NCI-H2171 (cell line): ENCODE data around the gene TLE6.
"Not testable (repeated sequence)": the region's sequence is repeated elsewhere in the genome, so short reads cannot be mapped to it uniquely, and the experiment has no call there.

Experiments
- DNase-seq: peaks from one replicate; lab custom pipeline; 2025; lab: John Stamatoyannopoulos, UW

The TLE6 gene

DNA sequence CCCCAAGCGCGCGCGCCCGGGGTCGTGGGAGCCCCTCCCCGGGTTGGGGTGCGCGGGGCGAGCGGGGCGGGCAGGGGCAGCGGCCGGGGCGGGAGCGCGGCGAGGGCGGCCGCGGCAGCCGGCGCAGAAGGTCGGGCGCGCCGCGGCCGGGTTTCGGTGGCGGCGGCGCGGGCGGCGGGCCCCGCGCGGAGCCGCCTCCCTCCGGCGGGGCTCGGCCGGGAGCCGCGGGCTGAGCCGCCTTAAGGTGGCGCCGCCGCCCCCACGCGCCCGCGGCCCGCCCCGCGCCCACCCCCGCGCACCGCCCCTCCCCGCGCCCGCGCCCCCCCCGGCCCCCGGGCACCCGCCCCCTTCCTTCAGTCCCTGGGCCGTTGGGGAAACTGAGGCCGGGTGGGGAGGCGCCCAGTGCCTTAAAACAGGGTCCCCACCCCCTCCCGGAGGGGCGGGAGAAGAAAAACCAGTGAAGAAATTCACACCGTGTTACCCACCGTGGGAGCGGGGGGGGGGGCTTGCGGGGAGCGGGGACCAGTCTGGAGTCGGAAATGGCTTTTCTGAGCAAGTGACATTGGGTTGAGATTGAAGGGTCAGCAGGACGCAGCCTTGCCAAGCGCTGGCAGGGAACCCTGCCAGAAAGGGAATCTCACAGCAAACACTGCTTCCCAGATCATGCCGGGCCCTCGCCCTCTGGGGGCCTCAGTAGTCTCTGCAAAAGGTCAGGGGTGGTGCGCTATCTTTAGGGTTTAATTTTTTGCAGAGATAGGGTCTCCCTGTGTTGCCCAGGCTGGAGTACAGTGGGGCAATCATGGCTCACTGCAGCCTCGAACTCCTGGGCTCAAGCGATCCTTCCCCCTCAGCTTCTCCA is 51.9 kb downstream of the TLE6 start, which contains the start of gene TLE2:
Gene TLE2, minus strand, starts transcription at position 216 of the 859 bp plus-strand sequence. CDS start 376 bp downstream, outside the sequence.
- no peak for DNase-seq

- DNase-seq, result no peak
These were observed 54.2 kb downstream of the TLE6 start for GRCh38 chr19:3031607-3031867.

GRCh38 chr19:3033595-3034405 is 56.4 kb downstream of the TLE6 start:
- DNase-seq, result no peak

DNA sequence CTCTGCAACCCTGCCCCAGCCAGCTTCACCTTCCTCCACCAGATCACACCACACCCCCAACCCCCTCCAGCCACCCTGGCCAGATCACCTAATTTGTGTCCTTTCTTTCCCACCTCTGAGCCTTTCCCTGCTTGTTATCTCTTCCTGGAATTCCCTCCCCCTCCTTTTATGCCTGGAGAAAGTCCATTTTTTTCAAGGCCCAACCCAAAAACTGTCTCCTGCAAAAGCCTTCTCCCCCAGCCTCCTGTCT is 57.0 kb downstream of the TLE6 start:
- no peak for DNase-seq

DNA sequence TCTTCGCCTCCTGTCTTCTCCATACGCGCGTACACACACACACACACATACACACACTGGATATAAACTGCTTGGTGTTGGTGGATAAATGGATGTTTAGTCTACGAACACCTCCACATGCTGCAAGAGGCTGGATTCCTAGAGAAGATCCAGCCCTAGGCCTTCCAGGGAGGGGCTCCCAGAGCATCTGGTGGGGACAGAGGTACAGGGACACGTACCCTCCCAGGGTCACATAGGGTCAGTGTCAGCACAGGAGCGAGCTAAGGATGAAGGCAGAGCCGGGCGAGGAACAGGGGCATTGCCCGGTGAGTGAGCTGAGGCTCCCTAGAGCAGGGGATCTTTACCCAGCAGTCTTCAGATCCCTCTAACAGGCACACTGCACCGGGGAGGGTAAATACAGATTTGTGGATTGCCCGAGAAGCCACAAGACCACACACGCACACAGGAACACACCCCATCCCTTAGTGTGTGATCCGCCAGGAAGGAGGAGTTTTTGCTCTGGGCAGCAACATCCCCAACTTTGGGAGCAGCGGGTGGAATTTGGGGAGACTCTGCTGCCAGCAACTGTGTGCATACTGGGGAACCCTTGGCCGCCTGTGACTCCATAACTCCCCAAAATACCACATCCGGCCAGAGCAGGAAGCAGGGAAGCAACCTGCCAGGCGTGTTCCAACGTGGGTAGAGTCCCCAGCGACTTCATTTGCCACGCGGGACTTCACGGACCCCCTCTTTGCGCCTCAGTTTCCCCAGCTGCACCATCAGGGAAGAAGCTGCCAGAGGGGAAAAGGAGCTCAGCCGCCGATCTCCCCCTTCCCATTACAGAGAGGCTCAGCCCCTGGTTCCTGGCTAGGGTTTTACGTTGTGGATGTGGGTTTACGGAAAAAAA is 57.5 kb downstream of the TLE6 start:
- DNase-seq, result no peak

- peak; percentile 99 for DNase-seq
These were observed 58.3 kb downstream of the TLE6 start for GRCh38 chr19:3035542-3036118.

DNA sequence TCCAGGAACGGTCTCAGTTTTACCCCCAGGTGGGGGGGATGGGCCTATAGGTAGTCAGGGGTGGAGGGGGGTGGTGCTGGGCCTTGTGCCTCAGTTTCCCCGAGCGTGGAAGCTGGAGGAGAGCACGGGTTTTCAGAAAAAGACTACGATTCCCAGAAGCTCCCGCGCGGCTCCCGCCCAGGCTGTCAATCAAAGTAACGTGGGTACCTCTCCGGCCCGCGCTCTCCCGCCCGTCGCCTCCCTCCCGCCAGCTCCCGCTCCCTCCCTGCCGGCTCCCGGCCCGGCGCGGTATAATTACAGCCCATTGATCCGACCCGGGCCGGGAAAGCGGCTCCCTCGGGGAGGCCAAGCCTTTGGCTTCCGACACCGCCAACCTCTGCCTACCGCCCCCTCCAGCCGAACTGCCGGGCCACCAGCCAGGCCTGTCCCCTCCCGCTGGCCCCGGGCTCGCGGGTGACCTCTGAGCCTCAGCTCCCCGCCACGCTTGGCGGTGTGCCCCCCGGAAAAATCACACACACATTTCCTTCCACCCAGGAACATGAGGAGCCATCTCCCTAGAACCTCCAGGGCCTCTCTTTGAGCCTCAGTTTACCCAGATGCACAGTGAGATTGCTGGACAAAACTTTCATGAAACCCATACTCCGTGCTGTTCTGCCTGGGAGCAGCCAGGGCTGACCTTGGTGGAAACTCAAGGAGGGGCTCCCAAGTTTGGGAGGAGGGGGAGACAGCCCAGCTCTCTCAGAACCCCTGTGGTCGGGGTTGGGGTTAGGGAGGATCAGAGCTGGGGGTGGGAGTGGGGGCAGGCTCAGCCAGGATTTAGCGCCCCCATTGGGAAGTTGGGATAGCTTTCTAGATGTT is 59.0 kb downstream of the TLE6 start:
- DNase-seq, result peak; percentile 90

DNA sequence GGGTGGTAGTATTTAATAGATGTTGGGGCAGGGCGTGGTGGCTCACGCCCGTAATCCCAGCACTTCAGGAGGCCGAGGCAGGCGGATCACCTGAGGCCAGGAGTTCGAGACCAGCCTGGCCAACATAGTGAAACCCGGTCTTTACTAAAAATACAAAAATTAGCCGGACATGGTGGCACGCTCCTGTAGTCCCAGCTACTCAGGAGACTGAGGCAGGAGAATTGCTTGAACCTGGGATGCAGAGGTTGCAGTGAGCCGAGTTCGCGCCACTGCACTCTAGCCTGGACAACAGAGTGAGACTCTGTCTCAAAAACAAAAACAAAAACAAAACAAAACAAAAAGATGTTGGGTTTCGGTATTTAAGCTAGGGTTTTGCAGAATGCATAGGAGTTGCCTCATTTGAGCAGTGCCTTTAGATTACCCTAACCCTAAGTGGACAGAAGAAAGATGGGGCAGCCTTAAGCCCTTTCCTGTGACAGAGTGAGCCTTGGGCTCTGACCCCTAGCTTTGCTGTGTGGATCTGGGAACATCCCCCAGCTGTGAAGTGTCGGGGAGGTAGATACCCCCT is 59.7 kb downstream of the TLE6 start:
- not testable (repeated sequence) for DNase-seq

DNA sequence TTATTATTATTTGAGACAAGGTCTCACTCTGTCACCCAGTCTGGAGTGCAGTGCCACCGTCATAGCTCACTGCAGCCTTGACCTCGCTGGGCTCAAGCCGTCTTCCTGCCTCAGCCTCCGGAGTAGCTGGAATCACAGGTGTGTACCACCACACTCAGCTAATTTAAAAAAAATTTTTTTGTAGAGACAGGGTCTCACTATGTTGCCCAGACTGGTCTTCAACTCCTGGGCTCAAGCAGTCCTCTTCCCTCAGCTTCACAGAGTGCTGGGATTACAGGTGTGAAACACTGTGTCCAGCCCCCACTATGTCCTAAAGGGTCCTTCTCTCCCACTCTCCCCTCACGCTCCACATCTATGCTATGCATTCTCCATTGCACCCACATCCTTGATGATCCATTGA is 60.9 kb downstream of the TLE6 start:
- DNase-seq, result no peak

DNA sequence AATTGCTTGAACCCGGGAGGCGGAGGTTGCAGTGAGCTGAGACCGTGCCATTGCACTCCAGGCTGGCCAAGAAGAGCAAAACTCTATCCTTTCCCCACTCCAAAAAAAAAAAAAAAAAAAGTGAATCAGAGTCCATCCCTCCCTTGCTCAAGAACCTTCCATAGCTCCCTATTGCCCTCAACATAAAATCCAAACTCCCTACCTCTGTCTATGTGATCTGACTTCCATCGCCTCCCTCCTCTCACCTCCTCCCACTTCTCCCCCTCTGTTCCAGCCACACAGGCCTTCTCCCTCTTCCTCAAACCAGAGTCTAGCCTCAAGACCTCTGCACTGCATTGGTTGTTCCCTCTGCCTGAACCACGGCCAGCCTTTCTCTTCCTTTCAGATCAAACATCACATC is 61.8 kb downstream of the TLE6 start:
- no peak for DNase-seq

DNA sequence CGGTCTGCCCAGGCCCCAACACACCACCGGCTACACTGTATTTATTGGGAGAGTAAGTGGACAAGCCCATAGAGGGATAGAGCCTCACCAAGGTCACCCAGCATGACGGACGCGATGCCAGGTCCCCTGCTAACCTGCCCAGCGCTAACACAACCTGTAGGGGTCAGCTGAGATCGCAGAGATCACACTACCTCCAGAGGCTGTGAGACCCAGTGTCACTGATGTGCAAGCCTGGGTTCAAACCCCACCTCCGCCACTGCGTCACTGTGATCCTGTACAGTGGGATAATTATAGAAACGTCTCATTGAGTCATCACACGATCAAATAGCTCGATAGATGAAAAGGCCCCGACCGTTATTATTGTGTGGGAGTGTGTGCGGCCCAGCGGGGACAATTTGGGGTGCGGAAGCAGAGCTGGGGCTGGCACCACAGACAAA is 62.3 kb downstream of the TLE6 start:
- DNase-seq, result no peak

- DNase-seq, result peak; percentile 53
These were observed 64.0 kb downstream of the TLE6 start for GRCh38 chr19:3041327-3041726.

GRCh38 chr19:3041761-3042620 is 64.6 kb downstream of the TLE6 start:
- peak; percentile 76 for DNase-seq

GRCh38 chr19:3042621-3043267 is 65.4 kb downstream of the TLE6 start:
- no peak for DNase-seq
